ENCODE results near the gene HLCS. TPM values are rescaled to one million over a fixed set of nuclear protein-coding genes. Genes with fewer than 3 reads are reported as not detected.

The HLCS gene
- total and polyA plus RNA-seq, 2 donors from 2014 or later: 4.5 to 29.6 TPM

DNA sequence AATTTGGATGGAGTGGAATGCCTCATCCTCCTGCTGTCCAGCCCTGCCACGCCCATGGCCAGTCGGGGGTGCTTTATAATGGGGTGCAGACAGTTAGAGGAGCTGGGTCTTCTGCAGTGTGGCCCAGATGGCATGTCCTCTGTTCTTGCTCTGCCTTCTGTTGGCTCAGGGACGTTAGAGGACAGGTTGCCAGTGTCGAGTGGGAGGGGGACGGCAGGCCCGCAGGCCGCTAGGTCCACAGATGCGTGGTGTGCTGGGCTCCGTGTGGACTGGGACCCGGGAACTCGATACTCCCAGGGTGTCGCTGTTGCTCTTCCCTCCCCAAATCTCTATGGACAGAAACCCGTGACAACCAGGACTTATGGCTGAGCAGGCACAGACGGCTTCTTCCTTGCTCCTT is 234.3 kb downstream of the HLCS start:
- H3K4me1 ChIP-seq (ENCODE audit: control insufficient read depth in 2 of 3, insufficient read depth in 2 of 3, low read depth in 1 of 3, low read length in 3 of 3): no peaks in the 10 kb centered on the region
- TF ChIP-seq, protein P1, sequence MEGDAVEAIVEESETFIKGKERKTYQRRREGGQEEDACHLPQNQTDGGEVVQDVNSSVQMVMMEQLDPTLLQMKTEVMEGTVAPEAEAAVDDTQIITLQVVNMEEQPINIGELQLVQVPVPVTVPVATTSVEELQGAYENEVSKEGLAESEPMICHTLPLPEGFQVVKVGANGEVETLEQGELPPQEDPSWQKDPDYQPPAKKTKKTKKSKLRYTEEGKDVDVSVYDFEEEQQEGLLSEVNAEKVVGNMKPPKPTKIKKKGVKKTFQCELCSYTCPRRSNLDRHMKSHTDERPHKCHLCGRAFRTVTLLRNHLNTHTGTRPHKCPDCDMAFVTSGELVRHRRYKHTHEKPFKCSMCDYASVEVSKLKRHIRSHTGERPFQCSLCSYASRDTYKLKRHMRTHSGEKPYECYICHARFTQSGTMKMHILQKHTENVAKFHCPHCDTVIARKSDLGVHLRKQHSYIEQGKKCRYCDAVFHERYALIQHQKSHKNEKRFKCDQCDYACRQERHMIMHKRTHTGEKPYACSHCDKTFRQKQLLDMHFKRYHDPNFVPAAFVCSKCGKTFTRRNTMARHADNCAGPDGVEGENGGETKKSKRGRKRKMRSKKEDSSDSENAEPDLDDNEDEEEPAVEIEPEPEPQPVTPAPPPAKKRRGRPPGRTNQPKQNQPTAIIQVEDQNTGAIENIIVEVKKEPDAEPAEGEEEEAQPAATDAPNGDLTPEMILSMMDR (IDR thresholded peaks at IDR 0.05; ENCODE audit: borderline replicate concordance, extremely low read depth, insufficient read depth): no peak
- no peaks in the 10 kb centered on the region for H3K36me3 ChIP-seq (ENCODE audit: control insufficient read depth in 2 of 3, insufficient read depth in 3 of 3, low read length in 3 of 3)
- no peak overlapping the region for H3K27ac ChIP-seq (ENCODE audit: low read depth in 2 of 2, low read length in 2 of 2)
- intact Hi-C loops (cut with DNase I): no loop called here
- H3K9ac ChIP-seq (ENCODE audit: low read length in 3 of 3): no peak overlapping the region
- FAIRE-seq (no peak), DNase-seq (no peak)
- H3K27me3 ChIP-seq (ENCODE audit: control insufficient read depth, insufficient read depth, low read length): no peaks in the 10 kb centered on the region
- no peak overlapping the region for H3K4me3 ChIP-seq (ENCODE audit: low read length in 3 of 3)
- H3K9me3 ChIP-seq (ENCODE audit: control insufficient read depth in 2 of 3, insufficient read depth in 1 of 3, low read length in 3 of 3): no peaks in the 10 kb centered on the region

DNA sequence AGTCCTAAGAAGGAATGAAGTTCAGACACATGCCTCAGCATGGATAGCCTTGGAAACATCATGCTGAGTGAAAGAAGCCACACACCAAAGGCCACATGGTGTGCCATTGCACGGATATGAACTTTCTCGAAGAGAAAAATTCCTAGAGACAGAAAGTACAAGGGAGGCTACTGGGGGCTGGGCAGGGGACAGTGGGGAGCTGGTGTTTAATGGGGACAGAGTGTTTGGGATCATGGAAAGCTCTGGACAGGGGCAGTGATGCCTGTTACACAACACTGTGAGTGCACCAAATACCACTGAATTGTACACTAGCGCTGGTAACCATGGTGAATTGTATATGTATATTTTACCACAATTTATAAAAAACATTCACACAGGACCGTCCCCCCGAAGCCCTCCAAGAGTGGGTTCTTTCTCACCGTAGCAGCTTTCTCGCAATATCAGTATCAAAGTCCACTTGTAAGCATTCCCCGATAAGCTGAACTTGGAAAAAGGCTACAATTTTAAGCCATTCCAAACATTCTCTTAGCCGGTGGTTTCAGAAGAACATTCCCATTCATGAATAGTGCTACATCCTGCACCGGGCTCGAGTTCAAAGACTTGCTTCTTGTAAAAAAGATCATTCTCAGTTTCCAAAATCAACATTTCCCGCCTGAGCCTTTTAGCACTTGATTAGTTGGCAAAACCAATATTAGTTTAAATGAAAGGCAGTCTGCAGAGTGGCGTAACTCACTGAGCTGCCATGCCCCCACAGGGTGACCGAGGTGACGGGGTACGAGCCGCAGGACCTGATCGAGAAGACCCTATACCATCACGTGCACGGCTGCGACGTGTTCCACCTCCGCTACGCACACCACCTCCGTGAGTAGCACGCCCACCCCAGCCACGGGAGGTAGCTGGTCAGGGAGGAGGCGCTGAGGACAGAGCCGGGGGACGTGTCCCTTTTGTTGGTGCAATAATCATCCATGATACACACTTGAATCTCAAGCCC is 235.9 kb downstream of the HLCS start:
- no peaks in the 10 kb centered on the region for H3K9me3 ChIP-seq (ENCODE audit: control insufficient read depth in 2 of 3, insufficient read depth in 1 of 3, low read length in 3 of 3)
- H3K36me3 ChIP-seq (ENCODE audit: control insufficient read depth in 2 of 3, insufficient read depth in 3 of 3, low read length in 3 of 3): no peaks in the 10 kb centered on the region
- H3K4me3 ChIP-seq (ENCODE audit: low read length in 3 of 3): no peak overlapping the region
- DNase-seq (peak in 3 of 5 donors; percentile 54 to 60 (median 57)), FAIRE-seq (no peak)
- no peak overlapping the region for H3K27ac ChIP-seq (ENCODE audit: low read depth in 2 of 2, low read length in 2 of 2)
- intact Hi-C loops (cut with DNase I): no loop called here
- H3K9ac ChIP-seq (ENCODE audit: low read length in 3 of 3): no peak overlapping the region
- H3K4me1 ChIP-seq (ENCODE audit: control insufficient read depth in 2 of 3, insufficient read depth in 2 of 3, low read depth in 1 of 3, low read length in 3 of 3): no peaks in the 10 kb centered on the region
- H3K27me3 ChIP-seq (ENCODE audit: control insufficient read depth, insufficient read depth, low read length): no peaks in the 10 kb centered on the region
- TF ChIP-seq, protein P1 (IDR thresholded peaks at IDR 0.05; ENCODE audit: borderline replicate concordance, extremely low read depth, insufficient read depth): no peak

DNA sequence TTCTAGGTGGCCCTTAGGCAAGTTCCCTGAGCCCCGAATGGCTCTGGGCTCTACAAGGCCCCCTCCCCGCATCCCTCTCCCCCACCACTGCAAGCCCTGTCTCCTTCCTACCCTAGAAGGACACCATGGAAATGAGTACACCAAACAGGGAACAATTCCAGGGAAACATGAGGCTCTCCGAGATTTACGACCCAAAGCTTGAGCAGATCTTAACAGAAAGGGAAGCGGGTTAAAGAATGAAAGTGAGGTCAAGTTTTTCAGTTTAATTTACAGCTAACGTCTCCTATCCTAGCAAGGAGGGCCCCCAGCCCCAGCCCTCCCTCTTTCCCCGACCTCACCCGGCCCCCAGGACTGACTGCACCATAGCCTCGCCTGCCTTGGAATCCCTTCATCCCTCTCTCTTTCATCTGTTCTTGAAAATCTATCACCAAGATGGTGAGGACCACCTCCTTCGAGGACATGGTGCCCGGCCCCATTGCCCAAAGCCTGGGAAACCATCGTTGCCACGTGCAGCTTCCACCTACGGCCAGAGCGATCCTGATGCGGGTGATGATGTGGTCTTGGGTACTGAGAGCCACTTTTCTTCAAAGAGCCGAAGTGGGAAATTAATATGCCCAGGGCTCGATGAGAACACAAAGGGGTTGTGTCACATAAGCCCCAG is 237.0 kb downstream of the HLCS start:
- FAIRE-seq (no peak), DNase-seq (peak in 4 of 5 donors; percentile 65 to 94 (median 82))
- Histone ChIP-seq H3K4me3 (ENCODE audit: low read length in 3 of 3) (no peak overlapping the region), H3K9me3 (ENCODE audit: control insufficient read depth in 2 of 3, insufficient read depth in 1 of 3, low read length in 3 of 3) (no peaks in the 10 kb centered on the region), H3K9ac (ENCODE audit: low read length in 3 of 3) (no peak overlapping the region), H3K36me3 (ENCODE audit: control insufficient read depth in 2 of 3, insufficient read depth in 3 of 3, low read length in 3 of 3) (no peaks in the 10 kb centered on the region), H3K27me3 (ENCODE audit: control insufficient read depth, insufficient read depth, low read length) (no peaks in the 10 kb centered on the region), H3K4me1 (ENCODE audit: control insufficient read depth in 2 of 3, insufficient read depth in 2 of 3, low read depth in 1 of 3, low read length in 3 of 3) (no peaks in the 10 kb centered on the region), H3K27ac (ENCODE audit: low read depth in 2 of 2, low read length in 2 of 2) (no peak overlapping the region)
- TF ChIP-seq, protein P1 (IDR thresholded peaks at IDR 0.05; ENCODE audit: borderline replicate concordance, extremely low read depth, insufficient read depth): no peak
- intact Hi-C loops (cut with DNase I): no loop called here
